GM19025 (cell line): Measurements from ENCODE around the gene SHMT2.

Source experiments
- ATAC-seq: cut with Tn5 transposase; IDR thresholded peaks from one replicate; pipeline ENCODE4 v1.9.1; 2021; ENCODE audit warnings: mild to moderate bottlenecking, low read depth, moderate library complexity; ENCODE audit not compliant: unreplicated experiment

The SHMT2 gene

DNA sequence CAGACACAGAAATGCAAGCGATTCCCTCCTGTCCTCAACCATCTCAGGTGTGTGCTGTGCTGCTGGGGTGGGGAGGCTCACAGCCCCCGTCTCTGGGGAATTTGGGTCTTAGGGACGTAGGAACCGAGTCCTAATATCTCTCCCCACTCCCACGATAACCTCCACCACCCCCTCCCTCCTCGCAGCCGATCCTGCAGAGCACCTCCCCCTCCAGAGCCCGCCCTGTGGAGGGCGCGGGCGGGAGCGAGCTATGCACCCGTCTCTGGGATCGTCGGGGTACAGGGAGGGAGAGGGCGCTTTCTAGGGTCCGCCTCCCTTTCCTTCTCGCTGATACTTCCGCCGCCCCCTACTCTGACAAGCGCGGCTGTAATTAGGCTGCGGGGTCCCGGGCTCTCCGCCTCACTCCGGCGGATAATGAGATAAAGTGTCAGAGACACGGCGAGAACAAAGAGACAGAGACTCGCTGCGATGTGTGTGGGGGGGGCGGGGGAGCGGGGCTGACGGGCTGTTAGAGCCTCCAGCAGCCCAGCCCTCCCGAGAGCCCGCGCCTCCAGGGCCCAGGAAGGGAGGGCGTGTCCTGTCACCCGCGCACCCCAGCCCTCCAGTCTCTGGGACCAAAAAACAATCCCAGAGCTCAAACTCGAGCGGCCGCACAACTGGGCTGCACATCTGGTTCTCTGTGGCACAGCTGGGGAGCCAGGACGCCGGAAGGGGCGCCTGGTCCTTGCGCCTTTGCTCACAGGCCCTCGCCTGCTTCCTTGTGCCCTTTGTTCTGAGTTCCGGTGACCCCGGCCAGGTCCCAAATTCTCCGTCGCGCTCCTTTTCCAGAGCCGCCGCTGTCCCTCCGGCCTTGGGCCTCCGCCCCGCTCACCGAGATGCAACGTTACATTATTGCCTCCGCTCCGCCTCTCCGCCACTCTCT lies 8.7 kb downstream of the SHMT2 start:
- ATAC-seq, result no peak

DNA sequence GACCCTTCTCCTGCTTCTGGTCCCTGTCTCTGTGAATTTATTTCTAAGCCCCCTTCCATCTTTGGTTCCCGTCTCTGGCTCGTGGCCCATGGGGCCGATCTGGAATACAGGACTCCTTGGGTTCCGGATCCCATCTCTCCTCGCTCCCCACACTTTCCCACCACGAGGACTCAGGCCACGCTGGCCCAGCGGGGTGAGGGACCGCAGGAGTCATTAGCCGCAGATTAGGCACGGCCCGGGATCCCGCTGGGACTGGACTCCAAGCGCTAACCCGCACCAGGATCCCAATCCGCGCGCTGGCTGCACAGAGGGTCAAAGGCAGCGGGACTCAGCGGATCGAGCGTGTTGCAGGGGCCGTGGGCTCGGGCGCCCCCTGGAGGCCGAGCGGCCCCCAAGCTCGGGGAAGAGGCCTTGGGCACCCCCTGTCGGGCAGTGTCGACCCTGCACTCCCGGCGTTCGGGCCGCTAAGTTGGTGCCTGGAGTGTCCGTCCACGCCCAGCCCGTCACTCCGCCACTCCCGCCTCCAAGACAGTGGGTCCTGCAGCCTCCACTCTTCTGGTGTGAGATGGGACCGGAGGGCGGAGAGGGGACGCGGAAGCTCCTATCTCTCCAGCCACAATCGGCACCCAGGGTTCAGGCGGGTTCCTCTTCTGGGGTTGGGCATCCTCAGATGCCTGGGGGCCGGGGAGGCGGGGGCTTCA lies 9.5 kb downstream of the SHMT2 start:
- ATAC-seq, result peak; percentile 61

DNA sequence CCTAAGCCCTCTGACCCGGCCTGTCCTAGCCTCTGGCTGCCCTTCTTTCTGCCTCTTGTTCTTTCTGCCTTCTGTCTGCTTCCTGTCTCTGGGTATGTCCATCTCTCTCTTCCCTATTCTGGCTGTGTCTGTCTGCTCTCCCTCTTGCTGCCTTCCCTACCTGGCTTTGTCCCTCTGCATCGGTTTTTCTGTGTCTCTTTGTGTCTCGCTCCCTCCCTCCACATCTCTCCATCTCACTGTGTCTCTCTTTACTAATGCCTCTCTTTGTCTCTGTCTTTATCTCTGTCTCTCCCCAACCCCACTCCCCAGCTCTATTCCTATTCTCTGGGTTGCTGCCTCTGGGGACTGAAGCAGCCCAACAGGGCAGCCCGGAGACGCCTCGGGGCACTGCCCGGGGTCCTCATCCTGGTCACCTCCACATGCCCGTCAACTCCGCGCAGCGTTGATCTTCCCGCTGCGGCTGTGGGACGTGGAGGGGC lies 10.1 kb downstream of the SHMT2 start:
- ATAC-seq, result no peak

DNA sequence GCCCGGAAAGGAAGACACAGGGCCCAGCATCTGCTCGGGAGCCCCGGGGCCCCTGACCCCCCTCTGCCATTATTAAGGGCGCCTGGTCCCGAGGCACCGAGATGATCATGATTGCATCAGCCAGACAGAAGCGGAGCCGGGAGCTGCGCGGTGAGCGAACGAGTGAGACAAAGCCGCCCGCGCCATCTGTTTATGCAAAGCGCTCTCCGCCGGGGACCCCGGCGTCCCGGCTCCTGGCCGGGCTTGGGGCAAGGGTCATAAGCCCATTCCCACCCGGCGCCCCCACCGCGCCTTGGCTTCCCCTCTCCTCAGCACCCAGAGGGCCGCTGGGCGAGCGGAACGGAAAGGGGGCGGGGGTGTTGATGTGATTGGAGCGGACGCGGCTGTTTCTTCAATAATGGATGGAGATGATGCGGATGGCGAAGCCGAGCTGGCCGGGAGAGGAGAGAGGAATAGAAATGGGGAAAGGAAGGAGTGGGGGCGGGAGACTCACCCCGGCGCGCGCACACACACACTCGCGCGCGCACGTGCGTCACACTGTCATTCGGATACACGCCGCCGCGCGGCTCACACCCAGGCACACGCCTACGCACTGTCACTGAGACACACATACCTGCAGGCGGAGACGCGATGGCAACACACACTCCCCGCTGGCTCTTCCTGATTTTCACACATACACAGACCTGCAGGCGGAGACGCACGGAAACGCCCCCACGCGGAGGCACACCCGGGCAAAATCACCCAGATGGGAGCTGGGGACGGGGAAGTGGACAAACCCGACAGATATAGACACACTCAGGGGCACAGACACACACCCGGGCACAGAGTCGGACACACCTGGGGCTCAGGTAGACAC lies 10.8 kb downstream of the SHMT2 start:
- ATAC-seq, result no peak

DNA sequence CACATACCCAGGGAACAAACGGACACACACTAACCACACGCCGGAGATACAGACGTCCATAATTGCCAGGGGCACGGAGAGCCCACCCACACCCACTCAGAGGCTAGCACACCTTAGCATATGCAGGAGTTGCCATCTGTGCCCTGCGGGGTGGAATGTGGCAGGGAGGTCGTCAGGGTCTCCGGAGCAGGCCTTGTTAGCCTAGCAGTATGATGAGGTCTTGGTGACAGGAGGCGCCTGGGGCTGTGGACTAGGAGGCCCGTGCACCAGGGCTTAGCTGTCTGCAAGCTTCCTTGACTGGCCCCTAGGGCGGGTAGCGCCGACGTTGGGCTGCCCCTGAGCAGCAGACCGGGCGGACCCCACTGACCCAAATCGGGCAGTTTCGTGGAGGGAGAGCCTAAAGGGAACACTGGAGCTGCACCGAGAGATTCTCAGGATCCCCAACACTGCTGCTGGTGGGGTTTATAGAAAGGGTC lies 11.5 kb downstream of the SHMT2 start:
- ATAC-seq, result no peak

DNA sequence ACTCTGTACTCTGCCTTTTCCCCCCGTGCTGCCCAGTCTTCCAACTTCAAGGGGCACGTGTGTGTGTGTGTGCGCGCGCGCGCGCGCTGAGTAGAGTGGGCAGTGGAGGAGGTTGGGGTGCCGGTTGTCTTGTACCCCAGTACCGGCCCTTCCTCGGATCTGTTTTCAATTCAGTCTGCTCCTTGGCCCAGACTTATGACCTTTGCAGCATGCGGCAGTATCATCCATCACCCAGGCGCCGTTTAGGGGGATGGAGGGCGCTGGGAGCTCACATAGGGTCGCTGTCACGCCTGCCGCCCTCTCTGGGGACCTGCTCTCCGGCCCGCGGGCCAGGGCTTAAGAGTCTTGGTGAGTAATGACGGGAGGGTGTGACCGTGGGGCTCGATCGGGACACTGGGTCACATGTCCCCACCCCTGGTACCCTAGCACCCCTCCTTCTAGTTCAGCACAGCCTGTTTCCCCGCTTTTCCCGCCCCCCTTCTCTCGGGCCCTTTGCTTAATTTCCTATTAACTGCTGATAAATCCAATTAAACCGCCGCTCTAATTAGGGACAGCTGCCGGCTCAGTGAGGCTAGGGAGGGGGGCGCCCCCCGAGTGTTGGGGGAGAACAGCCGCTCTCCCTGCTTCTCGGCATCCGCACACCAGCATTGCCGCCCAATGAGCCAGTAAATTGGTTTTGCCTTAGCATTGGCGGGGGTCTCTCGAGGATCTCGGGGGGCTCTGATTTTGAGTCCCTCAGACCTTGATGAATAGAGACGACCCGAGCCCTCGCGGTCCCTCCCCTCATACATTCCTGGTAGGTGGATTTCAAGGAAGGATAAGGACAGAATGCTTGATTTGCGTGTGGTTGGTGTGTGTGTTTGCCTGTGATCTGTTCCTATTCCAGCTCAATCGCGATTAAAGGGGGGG lies 12.1 kb downstream of the SHMT2 start:
- ATAC-seq, result no peak

DNA sequence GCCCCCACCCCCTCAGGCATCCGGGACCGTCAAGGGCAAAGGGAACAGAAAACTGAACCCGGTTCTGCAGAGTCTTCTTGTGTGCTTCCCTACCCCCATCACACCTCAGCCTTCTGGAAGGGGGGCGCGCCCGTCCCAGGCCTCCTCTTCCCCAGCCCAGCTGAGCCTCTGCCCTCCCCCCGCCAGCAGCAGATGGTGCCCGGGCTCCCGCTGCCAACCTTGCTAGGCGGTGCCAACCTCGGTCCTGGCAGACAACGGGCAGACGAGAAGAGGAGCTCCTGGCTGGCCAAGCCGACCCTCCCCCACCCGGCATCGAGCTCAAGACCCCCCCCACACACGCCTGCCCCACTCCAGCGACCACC lies 12.8 kb downstream of the SHMT2 start:
- ATAC-seq, result no peak

DNA sequence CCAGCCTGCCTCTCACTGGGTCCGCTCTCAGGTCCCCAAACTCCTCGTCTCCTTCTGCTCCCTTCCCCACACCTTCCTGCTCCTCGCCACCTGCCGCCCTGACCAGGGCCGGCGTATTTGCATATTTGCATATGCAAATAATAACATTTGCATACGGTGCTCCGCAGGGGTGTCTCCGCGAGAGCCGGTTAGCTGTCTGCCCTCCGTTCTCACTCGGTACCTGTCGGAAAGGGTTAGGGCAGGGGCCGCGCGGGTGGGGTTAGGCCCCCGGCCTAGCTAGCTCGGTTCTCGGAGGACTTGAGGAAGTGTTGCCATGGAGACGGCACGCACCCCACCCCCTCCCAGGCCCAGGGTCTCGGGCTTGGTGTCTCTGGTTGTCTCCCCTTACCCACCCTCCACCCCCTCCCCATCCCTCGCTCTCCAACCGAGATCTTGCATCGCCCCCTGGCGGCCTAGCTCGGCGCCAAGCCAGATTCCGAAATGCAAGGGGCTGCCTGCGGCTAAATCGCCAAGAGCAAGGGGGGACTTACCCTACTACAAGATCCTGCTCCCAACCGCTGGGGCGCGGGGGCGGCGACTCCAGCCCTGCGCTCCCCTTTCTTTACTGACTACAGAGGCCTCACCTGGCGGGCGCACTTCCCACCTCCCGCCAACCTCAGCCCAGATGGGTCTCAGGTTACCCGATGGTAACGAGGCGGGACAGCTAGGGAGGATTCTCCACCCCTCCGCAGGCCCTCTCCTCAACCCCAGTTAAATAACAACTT lies 13.4 kb downstream of the SHMT2 start:
- ATAC-seq, result peak; percentile 30

DNA sequence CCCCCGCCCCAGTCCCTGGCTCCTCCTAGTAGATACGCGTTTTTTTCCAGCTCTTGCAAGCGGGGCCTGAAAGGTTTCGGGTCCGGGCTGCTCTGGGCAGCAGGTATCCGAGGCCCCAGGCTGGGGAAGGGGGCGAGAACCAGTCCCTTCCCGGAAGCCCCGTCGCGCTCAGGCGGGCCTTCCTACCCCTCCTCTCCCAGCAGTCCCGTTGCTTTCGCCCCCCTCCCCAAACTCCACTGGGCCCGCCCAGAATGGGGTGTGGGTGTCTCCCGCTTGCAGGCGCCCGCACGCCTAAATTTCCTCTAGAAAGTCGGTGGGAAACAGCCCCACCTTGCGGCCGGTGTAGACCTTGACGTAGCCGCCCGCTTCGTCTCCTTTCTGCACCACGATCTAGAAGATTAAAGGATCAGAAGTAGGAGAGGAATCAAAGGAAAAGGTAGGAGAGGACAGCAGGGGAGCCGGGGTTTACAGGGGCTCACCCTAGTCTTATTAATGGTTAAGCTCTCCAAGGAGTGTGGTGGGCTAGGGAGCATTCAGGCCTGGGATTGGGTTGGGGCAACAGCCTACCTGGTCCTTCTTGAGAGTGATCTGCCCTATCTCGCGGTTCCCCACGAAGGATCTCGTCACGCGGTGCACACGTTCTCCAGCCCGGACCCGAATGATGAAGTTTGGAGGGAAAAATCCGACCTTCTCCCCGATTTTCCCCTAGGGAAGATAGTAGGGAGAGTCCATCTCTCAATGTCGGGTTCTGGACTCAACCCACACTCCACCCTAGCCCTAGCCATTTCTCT lies 14.2 kb downstream of the SHMT2 start:
- no peak for ATAC-seq

DNA sequence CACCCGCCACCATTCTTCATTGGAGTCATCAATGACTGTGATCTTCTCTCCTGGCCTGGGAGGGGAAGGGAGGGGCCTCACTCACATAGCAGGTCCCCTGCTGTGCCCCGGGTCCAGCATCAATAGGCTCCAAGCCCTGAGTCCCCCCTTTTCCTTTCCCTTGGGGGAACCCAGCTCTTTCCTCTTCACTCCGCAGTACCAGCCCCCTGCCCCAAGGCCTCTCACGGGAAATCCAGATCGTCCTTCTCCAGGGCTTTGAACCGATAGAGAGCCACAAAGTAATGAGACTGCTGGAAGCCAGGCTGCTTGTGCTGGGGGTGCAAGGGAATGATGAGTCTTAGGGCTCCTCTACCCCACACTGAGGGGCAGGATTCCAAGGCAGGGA lies 14.8 kb downstream of the SHMT2 start:
- no peak for ATAC-seq

DNA sequence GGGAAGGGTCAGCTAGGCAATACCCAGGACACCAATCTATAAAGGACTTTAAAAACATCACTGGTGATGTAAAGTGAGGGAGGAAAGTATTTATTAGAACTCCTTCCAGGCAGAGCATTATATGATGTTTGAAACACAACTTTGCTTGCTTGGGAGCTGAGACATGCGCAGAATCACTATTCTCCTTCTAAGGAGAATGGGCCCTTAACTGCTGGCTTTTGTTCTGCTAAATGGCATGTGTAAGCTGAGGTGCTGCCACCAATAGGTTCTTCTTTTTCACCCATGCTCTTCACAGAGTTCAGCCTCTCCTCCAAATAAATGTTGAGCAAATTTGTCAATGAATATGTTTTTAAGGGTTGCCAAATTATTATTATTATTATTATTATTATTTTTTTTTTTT lies 17.5 kb downstream of the SHMT2 start:
- no peak for ATAC-seq

DNA sequence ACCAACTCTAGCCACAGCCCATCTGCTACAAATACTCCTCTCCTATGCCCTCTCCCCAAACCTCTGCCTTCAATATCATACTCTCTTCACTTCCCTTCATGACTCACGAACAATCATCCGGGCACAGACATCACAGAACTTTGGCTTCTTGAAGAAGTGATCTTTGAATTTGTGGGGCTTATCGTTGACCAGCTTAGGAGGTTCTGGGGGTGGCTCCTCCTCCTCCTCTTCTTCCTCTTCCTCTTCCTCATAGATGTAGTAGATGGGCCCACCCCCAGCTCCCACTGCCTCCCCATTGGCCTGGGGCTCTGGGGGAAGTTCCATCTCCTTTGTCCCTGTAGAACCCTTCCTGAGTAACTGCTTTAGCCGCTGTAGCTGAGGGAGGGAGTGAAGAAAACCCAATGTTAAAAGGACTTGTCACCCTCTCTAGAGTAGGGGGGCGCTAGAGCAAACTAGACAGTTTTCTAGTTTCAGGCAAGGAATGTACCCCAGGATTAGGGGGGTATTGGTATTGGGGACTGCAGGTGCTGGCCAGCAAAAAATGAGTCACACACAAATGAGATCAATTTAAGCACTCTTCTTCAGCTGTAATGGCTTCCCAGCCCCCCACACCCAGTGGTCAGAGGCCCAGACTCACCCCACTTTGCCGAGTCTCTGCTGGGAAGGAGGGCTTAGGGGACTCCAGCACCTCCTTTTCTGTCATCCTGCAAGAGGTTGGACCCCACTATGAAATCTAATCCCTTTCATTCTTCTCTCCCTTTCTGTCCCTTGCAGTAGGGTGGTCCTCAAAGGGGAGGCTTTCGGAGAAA lies 19.6 kb downstream of the SHMT2 start:
- ATAC-seq, result no peak

DNA sequence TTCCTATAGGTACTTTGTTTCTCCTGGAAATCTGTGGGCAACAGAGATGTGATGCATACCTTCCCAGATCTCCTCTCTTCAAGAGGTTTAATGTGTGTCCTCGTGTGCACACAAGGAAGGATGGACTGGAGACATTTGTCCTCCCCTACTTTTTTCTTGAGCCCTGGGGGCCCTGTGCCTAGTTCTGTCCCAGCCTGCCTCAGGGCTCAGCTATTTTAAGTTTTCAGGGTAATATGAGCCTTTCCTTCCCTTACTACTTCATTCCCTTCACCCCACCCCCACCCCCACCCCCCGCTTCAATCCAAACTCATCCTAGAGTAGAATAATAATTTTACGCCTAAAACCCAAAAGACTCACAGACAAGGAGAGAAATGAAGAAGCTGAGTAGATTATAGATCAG lies 21.0 kb downstream of the SHMT2 start:
- ATAC-seq, result no peak

DNA sequence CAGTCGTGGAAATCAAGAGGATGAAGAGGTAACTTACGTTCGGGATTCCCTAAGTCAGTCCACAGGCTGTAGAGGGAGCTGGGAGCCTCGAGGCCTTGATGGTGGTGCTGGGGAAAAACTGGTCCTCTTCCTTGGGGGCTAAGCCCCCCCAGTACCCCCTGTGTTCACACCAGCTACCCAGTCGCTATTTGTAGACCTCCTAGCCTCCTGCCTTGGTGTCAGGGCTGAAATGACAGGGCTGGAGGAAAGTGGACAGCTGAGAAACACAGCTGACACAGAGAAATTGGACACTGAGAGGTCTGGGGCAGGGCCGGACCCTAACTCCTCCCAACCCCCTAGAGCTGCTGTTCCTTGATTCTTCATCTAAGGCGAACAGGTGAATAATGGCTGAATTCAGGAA lies 21.4 kb downstream of the SHMT2 start, which contains the start of gene STAC3:
TSS of gene STAC3 (minus strand) at position 232 of the 400 bp plus-strand sequence. CDS start 1,551 bp downstream, outside the sequence.
- no peak for ATAC-seq

DNA sequence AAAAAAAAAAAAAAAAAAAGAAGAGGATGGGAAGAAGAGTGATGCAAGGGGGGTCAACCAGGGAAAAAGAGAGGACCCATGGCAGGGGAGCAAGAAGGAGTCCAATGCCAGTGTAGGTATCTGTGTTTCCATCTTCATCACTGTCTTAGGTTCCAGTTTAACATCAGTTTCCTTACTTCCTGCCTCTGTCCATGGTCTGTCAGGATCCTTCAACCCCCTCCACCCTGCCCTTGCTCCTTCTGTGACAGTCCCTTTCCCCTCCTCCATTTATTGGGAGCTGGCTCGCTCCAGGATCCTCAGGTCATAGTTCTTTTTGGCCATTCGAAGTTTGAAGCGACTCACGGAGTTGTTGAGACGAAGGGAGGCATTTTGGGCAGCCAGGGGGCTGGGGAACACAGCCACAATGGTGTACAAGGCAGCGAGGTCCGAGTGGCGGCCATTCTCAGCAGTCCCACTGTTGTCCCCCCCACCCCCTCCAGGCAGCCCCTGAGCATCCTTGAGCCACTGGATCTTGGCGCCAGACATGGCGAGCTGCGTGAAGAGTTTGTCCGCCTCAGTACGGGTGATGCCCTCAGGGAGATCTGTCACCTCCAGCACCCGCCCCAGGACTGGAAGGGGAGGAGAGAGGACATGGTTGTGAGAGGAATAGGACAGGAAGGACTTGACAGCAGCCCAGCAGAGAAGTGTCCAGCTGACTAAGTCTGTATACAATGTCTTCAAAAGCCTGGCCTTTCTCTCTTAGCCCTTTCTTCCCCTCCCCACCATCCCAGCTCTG lies 25.2 kb downstream of the SHMT2 start:
- ATAC-seq, result no peak

DNA sequence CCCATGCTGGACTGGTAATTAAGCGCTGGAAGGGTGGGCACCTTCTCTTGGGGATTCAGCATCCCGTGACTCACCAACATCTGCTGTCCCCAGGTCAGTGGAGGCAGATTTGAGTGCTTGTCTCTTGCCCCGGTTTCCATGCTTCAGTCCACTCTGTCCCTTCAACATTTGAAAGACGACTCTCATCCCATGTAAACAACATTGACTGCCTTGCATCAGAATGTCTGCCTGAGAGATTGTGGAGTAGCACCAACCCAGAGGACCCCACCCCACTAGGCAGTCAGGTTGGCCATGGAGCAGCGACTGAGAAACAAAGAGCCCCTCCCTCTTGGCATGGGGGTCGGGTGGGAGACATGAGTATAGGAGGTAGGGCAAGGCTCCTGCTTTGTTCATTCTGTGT lies 26.4 kb downstream of the SHMT2 start:
- no peak for ATAC-seq
